ENCODE results near the gene SCIMP.
"Not testable (repeated sequence)": the region's sequence is repeated elsewhere in the genome, so short reads cannot be mapped to it uniquely, and the experiment has no call there.

SCIMP gene

GRCh38 chr17:5237541-5238016 lies 2.9 kb upstream of the SCIMP start:
- peak; percentile 23 for DNase-seq (ENCODE audit: low read depth)

GRCh38 chr17:5236938-5237540 lies 2.4 kb upstream of the SCIMP start:
- no peak for DNase-seq (ENCODE audit: low read depth)

GRCh38 chr17:5233492-5233891 lies 1.2 kb downstream of the SCIMP start:
- not testable (repeated sequence) for DNase-seq (ENCODE audit: low read depth)

GRCh38 chr17:5226940-5227878 lies 7.5 kb downstream of the SCIMP start:
- no peak for DNase-seq (ENCODE audit: low read depth)

- no peak for DNase-seq (ENCODE audit: low read depth)
Measured at GRCh38 chr17:5225668-5226457, 8.8 kb downstream of the SCIMP start.

- DNase-seq (ENCODE audit: low read depth) = not testable (repeated sequence)
Measured at GRCh38 chr17:5221912-5222311, 12.7 kb downstream of the SCIMP start.

GRCh38 chr17:5220074-5220473 lies 14.6 kb downstream of the SCIMP start:
- no peak for DNase-seq (ENCODE audit: low read depth)

GRCh38 chr17:5219536-5219935 lies 15.1 kb downstream of the SCIMP start:
- no peak for DNase-seq (ENCODE audit: low read depth)

- DNase-seq (ENCODE audit: low read depth) = not testable (repeated sequence)
Measured at GRCh38 chr17:5217562-5217961, 17.1 kb downstream of the SCIMP start.

- no peak for DNase-seq (ENCODE audit: low read depth)
Measured at GRCh38 chr17:5211458-5211857, 23.2 kb downstream of the SCIMP start.

- no peak for DNase-seq (ENCODE audit: low read depth)
Measured at GRCh38 chr17:5210614-5211252, 23.9 kb downstream of the SCIMP start.

- no peak for DNase-seq (ENCODE audit: low read depth)
Measured at GRCh38 chr17:5210091-5210490, 24.6 kb downstream of the SCIMP start.

GRCh38 chr17:5209396-5209795 lies 25.3 kb downstream of the SCIMP start:
- DNase-seq (ENCODE audit: low read depth) = no peak

GRCh38 chr17:5203908-5204294 lies 30.8 kb downstream of the SCIMP start:
- no peak for DNase-seq (ENCODE audit: low read depth)

- DNase-seq (ENCODE audit: low read depth) = no peak
Measured at GRCh38 chr17:5203178-5203907, 31.3 kb downstream of the SCIMP start.

GRCh38 chr17:5201011-5201410 lies 33.6 kb downstream of the SCIMP start:
- no peak for DNase-seq (ENCODE audit: low read depth)

- no peak for DNase-seq (ENCODE audit: low read depth)
Measured at GRCh38 chr17:5200360-5200759, 34.3 kb downstream of the SCIMP start.

- DNase-seq (ENCODE audit: low read depth) = no peak
Measured at GRCh38 chr17:5198472-5198871, 36.2 kb downstream of the SCIMP start.

GRCh38 chr17:5194346-5194745 lies 40.3 kb downstream of the SCIMP start:
- no peak for DNase-seq (ENCODE audit: low read depth)

GRCh38 chr17:5191541-5192417 lies 42.9 kb downstream of the SCIMP start, which contains the start of gene ZNF594:
ZNF594 (minus strand) TSS chr17:5191868; CDS start chr17:5184256, 7,612 bp downstream.
- DNase-seq (ENCODE audit: low read depth) = peak; percentile 26

Data from HS-27A (cell line).